Activated naive CD8-positive, alpha-beta T cell treated with anti-CD3 and anti-CD28 coated beads, Interleukin-2, amount 50 U/mL, for 16 hours (primary cell): ENCODE data around the gene CFAP20.

Experiments
- DNase-seq: peaks from one replicate; pipeline ENCODE4 v3.0.0-alpha.2; 2020; ENCODE audit warnings: low read depth, low spot score

Gene CFAP20

DNA sequence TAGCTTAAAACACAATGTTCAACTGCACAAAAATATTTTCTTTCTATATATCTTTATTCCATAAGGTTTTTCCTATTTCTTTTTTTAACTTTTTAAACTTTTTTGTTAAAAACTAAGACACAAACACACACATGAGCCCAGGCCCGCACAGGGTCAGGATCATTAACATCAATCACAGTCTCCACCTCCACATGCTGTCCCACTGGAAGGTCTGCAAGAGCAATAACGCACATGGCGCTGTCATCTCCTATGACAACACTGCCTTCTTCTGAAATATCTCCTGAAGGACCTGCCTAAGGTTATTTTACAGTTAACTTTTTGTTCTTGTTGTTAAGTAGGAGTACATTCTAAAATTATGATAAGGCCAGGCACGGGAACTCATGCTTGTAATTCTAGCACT, 4.1 kb downstream of the CFAP20 start:
- DNase-seq, result no peak

DNA sequence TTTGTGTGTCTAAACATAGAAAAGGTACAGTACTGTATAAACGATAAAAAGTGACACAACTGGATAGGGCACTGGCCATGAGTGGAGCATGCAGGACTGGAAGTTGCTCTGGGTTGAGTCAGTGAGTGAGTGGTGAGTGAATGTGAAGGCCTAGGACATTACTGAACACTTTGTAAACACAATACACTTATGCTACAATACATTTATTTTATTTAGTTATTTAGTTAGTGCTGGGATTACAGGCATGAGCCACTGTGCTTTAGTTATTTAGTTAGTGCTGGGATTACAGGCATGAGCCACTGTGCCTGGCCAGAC, 4.6 kb downstream of the CFAP20 start:
- DNase-seq, result no peak

- no peak for DNase-seq
Measured at GRCh38 chr16:58123896-58124600, 5.1 kb downstream of the CFAP20 start.

DNA sequence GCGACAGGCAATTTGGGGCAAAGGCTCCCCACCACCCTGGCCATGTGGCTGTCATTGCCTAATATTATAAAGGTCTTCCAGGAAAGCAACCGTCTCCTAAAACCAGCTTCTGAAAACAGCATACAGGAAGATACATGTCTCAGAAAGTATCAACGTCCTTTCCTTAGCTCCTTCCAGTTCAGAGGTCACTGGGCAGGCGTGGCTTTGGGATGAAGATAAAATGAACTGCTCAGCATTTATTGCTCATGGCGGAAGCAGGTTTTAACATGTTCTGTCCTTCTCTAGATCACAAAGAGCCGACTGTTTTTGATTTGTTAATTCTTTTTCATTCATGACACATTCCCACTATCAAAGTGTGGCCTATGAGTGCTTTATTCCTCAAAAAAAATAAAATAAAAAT, 8.0 kb downstream of the CFAP20 start:
- DNase-seq, result no peak

DNA sequence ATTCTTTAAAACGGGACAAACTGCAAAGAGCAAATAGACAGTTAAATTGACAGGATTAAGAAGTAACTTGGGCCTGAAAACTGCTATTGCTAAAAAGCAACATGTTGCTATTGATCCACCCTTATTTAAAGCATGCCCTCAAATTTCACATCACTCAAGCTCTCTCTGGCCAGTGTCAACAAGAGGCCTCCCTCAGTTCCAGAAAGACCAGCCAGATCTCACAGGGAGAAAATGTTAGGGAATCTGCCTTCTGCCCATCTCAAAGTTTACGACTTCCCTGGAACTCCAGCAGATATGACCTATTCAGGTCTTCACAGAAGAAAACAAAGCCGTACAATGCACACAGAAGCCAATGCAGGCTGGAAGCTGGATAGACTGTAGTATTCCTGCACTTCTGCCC, 8.9 kb downstream of the CFAP20 start:
- no peak for DNase-seq

GRCh38 chr16:58119509-58119845, 9.7 kb downstream of the CFAP20 start:
- no peak for DNase-seq

GRCh38 chr16:58118801-58119508, 10.2 kb downstream of the CFAP20 start:
- DNase-seq, result no peak

DNA sequence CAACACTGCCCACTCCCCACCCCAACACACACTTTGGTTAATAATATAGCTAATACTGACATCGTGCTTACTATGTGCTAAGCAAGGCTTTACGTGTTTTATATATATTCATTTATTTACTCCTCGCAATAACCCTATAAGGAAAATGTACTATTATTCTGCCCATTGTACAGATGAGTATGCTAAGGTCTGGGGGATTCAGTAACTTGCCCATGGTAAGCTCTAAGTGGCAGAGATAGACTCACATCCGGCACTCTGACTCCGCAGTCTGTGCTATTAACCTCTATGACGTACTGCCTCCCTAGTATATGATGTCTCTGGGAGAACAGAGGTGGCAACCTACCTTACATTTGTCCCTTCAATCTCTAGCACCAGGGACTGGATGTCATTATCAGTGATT, 12.7 kb downstream of the CFAP20 start:
- no peak for DNase-seq

DNA sequence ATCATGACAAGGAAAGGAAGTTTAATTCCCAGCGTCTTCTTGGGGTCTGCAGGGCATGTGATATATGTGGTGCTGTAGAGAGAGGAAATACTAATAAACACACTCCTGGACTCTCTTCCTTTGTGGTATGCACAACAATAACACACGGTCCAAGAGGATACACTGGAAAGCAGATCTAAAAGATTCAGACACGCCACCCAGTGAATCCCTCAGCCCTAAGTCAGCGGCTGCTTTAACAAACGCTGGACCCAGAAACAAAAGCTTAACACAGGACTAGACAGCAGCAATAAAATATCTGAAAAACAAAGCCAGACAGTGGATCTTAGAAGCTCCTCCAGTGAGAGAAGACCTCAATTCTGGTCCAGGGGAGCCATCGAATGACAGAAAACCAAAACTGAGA, 13.1 kb downstream of the CFAP20 start:
- DNase-seq, result no peak

DNA sequence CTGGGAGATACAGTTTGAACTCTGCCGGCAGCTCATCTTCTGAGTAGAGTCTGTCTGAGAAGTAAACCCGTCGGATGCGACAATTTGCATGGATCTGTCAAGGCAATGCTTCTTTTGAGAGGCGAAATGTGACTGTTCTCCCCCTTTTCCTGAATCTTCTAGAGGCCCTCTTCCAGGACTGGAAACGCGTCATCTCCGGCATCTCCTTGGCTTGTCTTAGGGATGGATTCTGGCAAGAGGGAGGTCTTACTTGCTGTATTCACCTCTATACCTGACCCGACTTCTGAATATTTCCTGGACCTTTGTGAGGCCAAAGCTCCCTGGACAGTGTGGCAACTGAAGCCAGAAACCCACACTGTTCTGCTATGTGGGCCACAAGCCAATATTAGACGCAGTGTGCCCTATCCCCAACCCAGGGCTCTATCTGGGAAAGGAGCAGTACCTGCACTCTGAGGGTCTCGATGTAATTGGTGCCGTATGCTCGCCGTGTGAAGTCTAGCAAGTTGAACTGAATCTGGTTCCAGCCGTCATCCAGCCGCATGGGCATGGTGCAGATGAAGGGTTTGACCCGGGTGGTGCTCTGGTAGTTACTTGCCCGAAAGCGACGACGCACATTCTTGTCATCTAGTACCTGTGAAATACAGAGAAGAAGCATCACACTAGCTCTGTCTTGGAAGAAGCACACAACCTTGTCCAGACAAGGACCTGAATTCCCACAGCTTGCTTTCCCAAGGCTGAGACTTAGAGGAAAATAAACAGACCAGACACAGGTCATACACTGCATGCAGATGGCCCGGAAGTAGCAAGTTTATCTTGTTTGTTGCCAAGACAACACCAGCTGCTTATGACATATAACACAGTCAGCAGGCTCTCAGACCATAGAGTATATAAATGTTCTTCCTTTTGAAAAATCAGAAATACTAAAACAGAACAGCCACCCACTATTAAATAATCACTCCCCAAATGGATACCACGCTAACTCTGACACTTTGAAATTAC, 14.1 kb downstream of the CFAP20 start:
- no peak for DNase-seq

- DNase-seq, result no peak
Measured at GRCh38 chr16:58111302-58111627, 17.9 kb downstream of the CFAP20 start.

GRCh38 chr16:58110571-58111301, 18.4 kb downstream of the CFAP20 start:
- no peak for DNase-seq

DNA sequence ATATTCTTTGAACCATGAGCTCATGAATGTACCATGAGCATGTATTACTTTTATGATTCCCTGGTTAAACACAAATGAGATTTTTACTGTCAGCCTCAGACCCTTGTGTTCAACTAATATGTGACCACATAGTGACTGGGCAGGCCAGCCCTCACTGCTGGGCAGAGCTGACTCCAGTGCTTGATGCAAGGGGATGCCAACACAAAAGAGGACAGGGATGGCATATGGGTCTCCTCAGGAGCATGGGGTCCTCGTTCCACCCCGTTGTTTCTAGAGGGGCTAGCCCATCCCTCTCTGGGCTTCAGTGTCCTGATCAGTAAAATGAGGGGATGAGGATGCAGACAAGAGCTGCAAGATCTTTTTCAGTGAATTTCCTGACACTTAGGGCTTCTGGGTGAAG, 19.3 kb downstream of the CFAP20 start:
- DNase-seq, result no peak

- DNase-seq, result no peak
Measured at GRCh38 chr16:58109330-58109729, 19.9 kb downstream of the CFAP20 start.

- DNase-seq, result no peak
Measured at GRCh38 chr16:58107709-58108108, 21.5 kb downstream of the CFAP20 start.

GRCh38 chr16:58107228-58107627, 22.0 kb downstream of the CFAP20 start:
- no peak for DNase-seq

DNA sequence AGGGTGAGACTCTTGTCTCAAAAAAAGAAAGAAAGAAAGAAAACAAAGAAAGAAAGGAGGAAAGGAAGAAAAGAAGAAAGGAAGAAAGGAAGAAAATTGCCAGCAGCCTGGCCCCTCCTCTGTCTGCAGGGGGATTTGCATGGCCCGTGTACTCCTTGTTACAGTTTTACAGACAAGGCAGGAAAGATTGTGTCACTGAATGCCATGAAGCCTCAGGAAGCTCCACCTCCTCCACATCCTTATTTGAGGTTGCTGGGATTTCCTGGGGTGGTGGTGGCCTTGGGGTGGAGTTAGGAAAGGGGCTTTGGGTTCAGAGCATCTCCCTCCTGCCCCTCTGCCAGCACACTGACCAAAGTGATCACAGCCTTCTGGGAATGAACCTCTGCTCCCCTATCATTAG, 23.6 kb downstream of the CFAP20 start:
- DNase-seq, result no peak

GRCh38 chr16:58102665-58103392, 26.4 kb downstream of the CFAP20 start:
- DNase-seq, result no peak

- no peak for DNase-seq
Measured at GRCh38 chr16:58099956-58100300, 29.3 kb downstream of the CFAP20 start.

DNA sequence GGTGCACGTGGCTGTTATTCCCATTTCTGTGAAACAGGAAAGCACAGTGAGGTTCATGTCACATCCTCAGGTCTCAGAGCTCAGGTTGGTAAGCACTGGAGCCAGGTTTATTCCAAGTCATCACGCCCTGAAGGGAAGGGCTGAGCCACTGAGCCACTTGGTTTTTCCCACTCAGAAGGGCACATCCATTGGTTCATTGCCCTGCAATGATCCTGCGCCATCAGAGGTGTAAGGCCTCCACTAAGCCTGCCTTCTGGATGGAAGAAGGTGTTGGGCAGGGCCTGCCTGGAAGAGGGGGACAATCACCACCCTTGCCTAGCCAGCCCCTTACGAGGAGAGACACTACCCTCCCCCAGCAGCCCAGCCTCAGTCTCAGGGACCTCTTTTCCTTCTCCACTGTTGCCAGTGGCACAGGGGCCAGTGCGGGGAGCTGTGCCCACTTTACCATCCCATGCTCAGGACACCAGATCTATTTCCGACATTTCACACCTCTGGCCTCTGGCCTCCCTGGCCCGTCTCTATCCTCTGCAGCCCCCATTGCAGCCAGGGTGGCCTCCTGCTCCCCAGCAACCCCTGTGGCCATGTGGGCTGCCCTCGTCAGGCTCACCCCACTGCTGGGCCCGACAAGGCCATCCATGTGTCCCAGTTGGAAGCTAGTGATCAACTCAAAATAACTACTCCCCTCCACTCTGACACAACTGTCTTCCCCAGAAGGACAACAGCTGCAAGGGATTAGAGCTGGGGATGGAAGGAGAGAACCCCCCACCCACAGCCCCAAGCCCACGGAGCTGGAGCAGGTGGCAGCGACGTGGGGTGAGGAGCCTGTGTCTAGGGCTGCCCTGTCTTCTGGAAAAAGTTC, 29.9 kb downstream of the CFAP20 start:
- DNase-seq, result no peak
